Measurements from ENCODE around the gene CDH13.

The CDH13 gene

GRCh38 chr16:83002351-83003334 lies 375.9 kb downstream of the CDH13 start:
- no peak for DNase-seq (ENCODE audit: low read depth)

DNA sequence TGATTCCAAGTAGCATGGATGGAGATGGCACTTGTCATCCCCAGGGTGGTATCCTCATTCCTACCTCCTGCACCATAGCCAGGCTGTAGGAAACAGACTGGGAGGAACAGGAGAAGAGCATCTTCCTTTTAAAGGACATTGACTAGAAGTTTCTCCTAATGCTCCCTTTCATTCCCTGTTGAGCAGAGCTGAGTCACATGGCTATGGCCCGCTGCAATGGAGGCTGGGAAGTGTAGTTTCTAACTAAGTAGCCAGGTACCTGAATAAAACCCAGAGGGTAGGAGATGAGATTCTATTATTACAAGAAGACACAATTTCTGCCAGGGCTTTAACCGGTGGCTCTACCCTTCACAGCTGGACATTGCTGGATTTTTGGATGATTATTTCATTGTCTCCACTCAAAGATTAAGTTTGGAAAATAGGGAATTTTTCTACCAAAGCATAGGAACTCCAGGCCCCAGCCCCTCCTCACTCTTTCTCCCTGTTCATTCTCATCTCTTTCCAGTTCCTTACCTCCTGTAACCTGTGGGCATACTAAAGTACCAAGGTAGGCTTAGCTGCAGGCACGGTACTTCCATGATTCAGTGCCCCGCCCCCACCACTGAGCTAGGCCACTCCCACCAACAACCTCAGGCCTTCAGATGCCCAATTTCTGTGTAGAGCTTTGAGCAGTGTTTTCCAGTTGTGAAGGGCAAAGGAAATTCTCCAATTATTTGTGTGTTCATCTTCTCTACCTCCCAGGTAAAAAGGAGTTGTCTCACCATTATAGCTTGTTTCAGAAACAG lies 378.3 kb downstream of the CDH13 start:
- DNase-seq (ENCODE audit: low read depth): no peak

DNA sequence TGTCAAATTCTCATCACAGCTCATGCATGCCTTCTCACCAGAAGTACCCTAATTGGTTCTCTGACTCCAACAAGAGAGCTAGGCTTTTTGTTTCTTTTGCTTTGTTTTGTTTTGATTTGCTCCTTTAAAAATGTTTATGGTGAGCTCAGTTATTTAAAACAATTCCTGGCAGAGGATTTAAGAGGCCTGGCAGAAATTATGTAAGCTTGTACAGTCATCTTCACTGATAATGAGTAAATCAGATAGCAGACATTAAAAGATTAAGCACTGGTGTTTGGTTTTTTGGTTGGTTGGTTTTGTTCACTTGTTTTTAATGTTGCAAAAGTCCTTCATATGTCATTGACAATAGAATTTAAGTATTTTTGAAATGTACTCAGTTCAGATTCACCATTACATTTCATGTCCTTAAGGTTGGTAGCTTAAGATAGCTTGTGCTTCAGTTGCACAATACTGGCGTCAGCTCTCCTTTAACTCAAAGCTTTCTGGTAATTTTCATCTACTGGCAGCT lies 378.9 kb downstream of the CDH13 start:
- no peak for DNase-seq (ENCODE audit: low read depth)

DNA sequence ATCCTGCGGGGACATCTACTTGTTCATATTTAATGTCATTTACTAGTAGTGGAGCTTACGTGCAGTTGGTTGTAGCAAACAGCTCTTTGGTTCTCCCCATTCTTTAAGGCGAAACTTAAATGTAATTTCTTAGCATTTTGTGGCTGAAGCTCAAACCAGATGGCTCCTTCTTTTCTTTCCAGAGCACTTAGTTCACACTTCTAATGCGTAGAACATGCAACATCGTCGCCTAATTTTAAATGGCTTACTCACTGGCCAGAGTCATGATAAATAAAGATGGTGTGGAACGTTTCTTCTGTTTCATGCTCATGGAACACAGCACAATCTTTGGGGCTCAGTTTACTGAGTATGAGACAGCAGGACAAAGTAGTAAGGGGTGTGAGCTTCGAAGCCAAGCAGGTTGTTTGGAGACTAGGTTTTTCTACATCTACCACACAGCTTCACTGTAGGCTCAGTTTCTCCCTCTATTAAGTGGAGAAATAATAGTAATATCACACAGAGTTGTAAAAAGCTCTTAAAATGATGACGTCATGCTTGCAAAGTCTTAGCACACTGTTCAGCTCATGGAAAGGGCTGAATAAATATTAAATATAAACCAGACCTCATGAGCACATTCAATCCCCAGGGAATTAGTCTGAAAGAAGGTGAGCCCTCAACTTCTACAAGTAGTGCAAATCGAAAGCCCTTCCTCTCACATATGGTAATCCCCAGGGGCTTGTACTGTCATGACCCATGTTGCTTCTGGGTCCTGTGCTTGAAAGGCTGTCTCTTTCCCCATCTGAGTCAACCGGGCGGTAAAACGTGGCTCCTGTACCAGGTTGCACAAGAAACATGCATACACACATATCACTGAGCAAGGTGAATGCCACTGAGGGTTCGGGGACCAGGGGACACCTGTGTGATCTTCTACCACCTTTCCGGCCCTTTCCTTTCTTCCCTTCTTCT lies 384.3 kb downstream of the CDH13 start:
- DNase-seq (ENCODE audit: low read depth): no peak

- no peak for DNase-seq (ENCODE audit: low read depth)
Measured at GRCh38 chr16:83011939-83012338, 385.2 kb downstream of the CDH13 start.

GRCh38 chr16:83013071-83013470 lies 386.3 kb downstream of the CDH13 start:
- no peak for DNase-seq (ENCODE audit: low read depth)

DNA sequence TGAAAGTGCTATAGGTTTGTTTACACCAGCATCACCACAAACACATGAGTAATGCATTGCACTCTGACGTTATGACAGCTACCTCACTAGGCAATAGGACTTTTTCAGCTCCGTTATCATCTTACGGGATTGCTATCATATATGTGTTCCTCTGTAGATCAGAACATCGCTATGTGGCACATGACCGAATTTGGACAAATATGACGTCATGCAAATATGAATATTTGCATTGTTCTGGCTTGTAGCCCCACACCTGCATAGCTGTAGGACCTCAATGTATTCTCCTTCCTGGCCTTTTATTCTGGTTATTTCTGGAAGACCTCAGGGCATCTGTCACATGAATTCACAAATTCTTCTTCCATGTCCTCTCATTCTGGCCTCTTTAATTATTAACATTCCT lies 393.2 kb downstream of the CDH13 start:
- DNase-seq (ENCODE audit: low read depth): no peak

DNA sequence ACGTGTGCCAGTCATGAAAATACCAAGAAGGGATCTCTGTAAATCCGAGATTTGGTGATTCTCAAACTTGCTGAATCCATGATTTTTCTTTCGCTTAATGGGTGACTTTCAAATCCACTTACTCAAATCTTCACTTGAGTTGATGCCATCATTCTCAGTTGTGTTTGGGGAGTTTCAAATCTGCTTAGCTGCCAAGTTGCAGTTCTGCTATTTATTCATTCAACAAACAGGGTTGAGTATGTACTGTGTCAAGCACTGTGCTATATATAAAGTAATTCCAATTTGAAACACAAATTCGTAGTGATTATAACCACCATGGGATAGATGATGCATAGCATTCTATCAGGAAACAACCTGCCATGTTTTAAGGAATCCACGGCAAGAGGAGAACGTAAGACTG lies 394.3 kb downstream of the CDH13 start:
- no peak for DNase-seq (ENCODE audit: low read depth)

DNA sequence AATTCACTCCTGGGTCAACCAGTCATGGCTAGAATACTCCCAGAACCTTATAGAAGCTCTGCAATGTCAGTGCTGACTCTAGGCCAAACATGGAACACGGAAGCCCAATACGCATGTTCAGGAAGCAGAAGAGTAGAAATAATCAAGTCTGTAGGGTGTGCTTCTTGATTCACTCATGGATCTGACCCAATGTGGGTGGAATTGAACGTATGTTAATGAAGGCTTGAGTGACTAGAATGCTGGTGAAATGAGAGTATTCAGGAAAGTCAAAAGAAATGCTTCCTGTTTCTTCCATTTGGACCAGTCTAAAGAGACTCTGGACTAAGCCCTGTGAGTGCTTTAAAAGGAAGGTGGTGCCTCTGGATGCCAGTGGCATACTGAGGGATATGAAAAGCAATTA lies 395.0 kb downstream of the CDH13 start:
- DNase-seq (ENCODE audit: low read depth): no peak

- DNase-seq (ENCODE audit: low read depth): no peak
Measured at GRCh38 chr16:83023011-83023410, 396.2 kb downstream of the CDH13 start.

DNA sequence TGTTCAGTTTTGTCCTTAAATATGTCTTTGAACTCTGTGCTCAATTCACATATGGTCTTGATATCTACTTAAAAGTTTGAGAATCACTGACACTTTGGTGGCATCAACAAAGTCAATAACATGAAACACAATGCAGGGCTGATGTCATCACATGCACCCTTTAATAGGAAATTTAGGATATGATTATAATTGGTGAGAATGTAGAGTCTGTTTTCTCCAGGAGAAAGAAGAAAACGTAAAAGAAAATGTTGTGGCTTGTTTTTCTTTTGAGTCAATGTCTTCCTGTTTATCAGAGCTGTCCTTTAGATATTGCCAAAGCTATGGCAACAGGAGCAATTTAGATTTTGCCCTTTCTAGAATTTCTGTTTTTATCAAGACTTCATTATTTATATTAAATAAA lies 396.9 kb downstream of the CDH13 start:
- no peak for DNase-seq (ENCODE audit: low read depth)

DNA sequence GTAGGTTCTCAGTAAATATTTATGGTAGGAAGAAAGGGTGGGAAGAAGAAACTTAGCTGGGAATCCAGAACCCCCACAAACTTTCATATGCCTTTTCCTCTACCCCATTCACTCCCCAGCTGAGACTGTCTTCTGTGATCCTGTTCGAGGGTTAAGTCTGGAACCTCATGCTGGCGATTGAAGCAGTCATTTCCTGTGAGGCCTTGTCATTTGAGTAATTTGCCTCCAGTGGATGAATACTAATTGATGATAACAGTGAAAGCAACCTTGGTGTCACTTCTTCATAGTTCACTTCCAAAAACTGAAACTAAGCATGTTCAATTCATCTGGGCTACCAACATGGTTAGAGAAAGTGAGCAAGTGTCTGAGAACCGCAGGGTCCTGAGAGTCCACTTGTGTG lies 401.2 kb downstream of the CDH13 start:
- no peak for DNase-seq (ENCODE audit: low read depth)

GRCh38 chr16:83029467-83029866 lies 402.7 kb downstream of the CDH13 start:
- no peak for DNase-seq (ENCODE audit: low read depth)

- no peak for DNase-seq (ENCODE audit: low read depth)
Measured at GRCh38 chr16:83031524-83031923, 404.8 kb downstream of the CDH13 start.

- DNase-seq (ENCODE audit: low read depth): no peak
Measured at GRCh38 chr16:83037102-83037501, 410.3 kb downstream of the CDH13 start.

DNA sequence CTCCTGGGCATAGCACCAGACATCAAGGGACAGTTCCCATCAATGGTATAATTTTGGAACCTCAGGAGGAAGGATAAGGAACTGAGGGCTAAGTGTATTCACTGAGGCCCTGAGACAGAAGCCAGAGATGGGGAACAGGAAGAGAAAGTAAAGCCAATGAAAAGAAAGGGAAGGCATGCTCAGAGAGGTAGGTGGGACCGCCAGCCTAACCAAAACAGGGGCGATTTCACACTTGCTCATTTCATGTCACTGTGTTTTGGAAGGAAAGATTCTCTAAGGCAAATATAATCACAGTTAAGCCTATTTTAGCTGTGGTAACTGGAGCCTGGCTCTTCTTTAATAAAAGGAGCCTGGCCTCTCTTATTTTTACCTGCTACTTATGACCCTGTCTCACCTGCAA lies 411.1 kb downstream of the CDH13 start:
- DNase-seq (ENCODE audit: low read depth): no peak

GRCh38 chr16:83040174-83040573 lies 413.4 kb downstream of the CDH13 start:
- no peak for DNase-seq (ENCODE audit: low read depth)

DNA sequence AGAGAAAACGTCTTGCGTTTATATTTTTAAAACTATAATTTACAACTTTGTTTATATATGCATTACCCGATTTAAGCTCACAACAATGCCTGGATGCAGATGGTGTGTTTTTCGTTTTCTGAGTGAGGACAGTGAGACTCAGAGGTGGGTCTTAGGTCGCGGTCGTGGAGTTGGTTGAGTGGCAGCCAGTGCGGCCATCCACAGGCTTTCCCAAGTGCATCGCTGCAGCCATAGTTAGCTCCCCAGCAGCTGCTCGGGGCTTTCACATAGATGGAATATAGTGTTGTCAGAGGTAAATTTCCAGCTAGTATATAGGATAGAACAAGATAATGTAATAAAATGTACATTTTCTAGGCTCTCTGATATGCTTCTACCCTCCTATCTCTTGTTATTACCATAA lies 417.8 kb downstream of the CDH13 start:
- no peak for DNase-seq (ENCODE audit: low read depth)

GRCh38 chr16:83045790-83046189 lies 419.0 kb downstream of the CDH13 start:
- no peak for DNase-seq (ENCODE audit: low read depth)

DNA sequence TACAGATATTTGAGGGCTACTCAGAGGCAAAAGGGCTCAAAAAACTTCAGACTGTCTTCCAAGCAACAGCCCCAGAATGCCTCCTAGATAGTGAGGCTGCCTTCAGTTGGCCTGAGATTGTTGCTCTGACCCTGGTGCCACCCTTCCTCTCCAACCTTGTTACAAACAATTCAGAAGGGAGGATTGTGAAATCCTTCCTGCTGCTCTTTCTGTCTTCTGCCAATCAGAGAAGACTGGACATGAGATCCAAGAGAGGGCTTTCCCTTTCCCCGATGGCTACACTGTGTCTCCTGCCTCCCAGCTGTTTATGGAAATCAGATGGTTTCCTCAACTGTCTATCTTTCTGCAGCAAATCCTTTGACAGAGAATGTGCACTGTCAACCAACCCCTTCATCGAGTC lies 419.9 kb downstream of the CDH13 start:
- DNase-seq (ENCODE audit: low read depth): no peak

GRCh38 chr16:83051451-83051850 lies 424.7 kb downstream of the CDH13 start:
- no peak for DNase-seq (ENCODE audit: low read depth)

GRCh38 chr16:83054283-83054682 lies 427.5 kb downstream of the CDH13 start:
- DNase-seq (ENCODE audit: low read depth): no peak
